Panc1 (cell line): ENCODE results near the gene LSM6. TPM values are rescaled to one million over a fixed set of nuclear protein-coding genes. Genes with fewer than 3 reads are reported as not detected.

Experiments
- ATAC-seq: fragments of 200-7000 bp; cut with Tn5 transposase; 2 replicates; pipeline ENCODE4 v1.9.1; 2020; ENCODE audit warnings: mild to moderate bottlenecking, moderate library complexity
- BruUV-seq: library from RNA; stranded (reverse); fragments of 400-500 nt; replicated peaks from 2 replicates; lab custom pipeline; 2021; lab: Mats Ljungman, UMichigan
- CTCF ChIA-PET: fragments of 300-600 bp; sonication (Branson Sonifier 250); formaldehyde crosslinking; loops from one replicate; lab custom pipeline; 2022; ENCODE audit warnings: antibody characterized with exemption; lab: Charles Lee
- POLR2A ChIA-PET: fragments of 300-600 bp; sonication (Branson Sonifier 250); formaldehyde crosslinking; loops from one replicate; lab custom pipeline; 2022; ENCODE audit warnings: antibody characterized with exemption; lab: Charles Lee
- DNase-seq: peaks from one replicate; pipeline ENCODE4 v3.0.0-alpha.2; 2010; ENCODE audit warnings: low read depth, low spot score
- H3K27ac ChIP-seq: 2 replicates; pipeline ENCODE4 v1.5.1; 2011; ENCODE audit warnings: mild to moderate bottlenecking, low read length, inconsistent platforms
- H3K27me3 ChIP-seq: fragments of 200-500 bp; sonication (Bioruptor generic); 2 replicates; pipeline ENCODE4 v1.6.0; 2014; ENCODE audit warnings: low read length, inconsistent platforms; ENCODE audit not compliant: control insufficient read depth, insufficient read depth
- H3K36me3 ChIP-seq: fragments of 200-500 bp; sonication (Bioruptor generic); 2 replicates; pipeline ENCODE4 v1.5.1; 2014; ENCODE audit warnings: inconsistent platforms, mild to moderate bottlenecking, low read length, moderate library complexity; ENCODE audit not compliant: control insufficient read depth, insufficient read depth
- H3K4me1 ChIP-seq: 2 replicates; pipeline ENCODE4 v1.5.1; 2011; ENCODE audit warnings: inconsistent platforms, mild to moderate bottlenecking, low read length, moderate library complexity; ENCODE audit not compliant: control insufficient read depth, insufficient read depth
- H3K4me3 ChIP-seq, 2 experiments: 2 replicates each; pipeline ENCODE4 v1.5.1; 2011 to 2012; ENCODE audit warnings: low read depth in 2 of 2, low read length in 2 of 2, mild to moderate bottlenecking in 2 of 2, inconsistent platforms in 1 of 2, moderate library complexity in 1 of 2
- H3K9me3 ChIP-seq: fragments of 200-500 bp; sonication (Bioruptor generic); 2 replicates; pipeline ENCODE4 v1.5.1; 2014; ENCODE audit warnings: low read depth, mild to moderate bottlenecking, inconsistent platforms, low read length, moderate library complexity; ENCODE audit not compliant: control insufficient read depth, insufficient read depth
- POLR2AphosphoS5 ChIP-seq: IDR thresholded peaks from 2 replicates; pipeline ENCODE4 v1.6.1; 2012; ENCODE audit warnings: mild to moderate bottlenecking, low read depth, low read length, moderate library complexity
- SIN3A ChIP-seq: IDR thresholded peaks from 2 replicates; pipeline ENCODE4 v1.6.1; 2012; ENCODE audit warnings: low read depth, mild to moderate bottlenecking, low read length, moderate library complexity, borderline replicate concordance; ENCODE audit not compliant: insufficient read depth
- TCF7L2 ChIP-seq: IDR thresholded peaks from 2 replicates; pipeline ENCODE4 v1.6.1; 2011; ENCODE audit warnings: mild to moderate bottlenecking, low read depth, low read length, inconsistent platforms
- in situ Hi-C: cut with HindIII; loops from 2 replicates; pipeline ENCODE4 v1.10.0; 2016; ENCODE audit warnings: low sequenced_read_pairs, low pct_unique_long_range_greater_than_20kb
- intact Hi-C: fragments of 100-400 bp; cut with micrococcal nuclease; formaldehyde crosslinking; loops from one replicate; pipeline ENCODE4 v1.10.0; 2022; ENCODE audit not compliant: unreplicated experiment
- total RNA-seq: library from RNA; stranded (reverse); gene quantifications from one replicate; pipeline ENCODE4 v1.2.1, GENCODE V29; 2021; ENCODE audit not compliant: unreplicated experiment
- TF ChIP-seq, protein P1 (sequence below), 2 experiments: IDR thresholded peaks; 2 replicates each; pipeline ENCODE4 v1.6.1; 2011 to 2012; ENCODE audit warnings: low read depth in 2 of 2, control low read depth in 1 of 2, low read length in 1 of 2, mild to moderate bottlenecking in 1 of 2, moderate library complexity in 1 of 2; ENCODE audit not compliant: insufficient read depth in 1 of 2
- TF ChIP-seq, protein P2 (sequence below): fragments of 450-650 bp; IDR thresholded peaks from 2 replicates; pipeline ENCODE4 v1.5.1; 2017; ENCODE audit warnings: mild to moderate bottlenecking

Gene LSM6
- total RNA-seq, 1 experiment from 2014 or later: 15.9 TPM

DNA sequence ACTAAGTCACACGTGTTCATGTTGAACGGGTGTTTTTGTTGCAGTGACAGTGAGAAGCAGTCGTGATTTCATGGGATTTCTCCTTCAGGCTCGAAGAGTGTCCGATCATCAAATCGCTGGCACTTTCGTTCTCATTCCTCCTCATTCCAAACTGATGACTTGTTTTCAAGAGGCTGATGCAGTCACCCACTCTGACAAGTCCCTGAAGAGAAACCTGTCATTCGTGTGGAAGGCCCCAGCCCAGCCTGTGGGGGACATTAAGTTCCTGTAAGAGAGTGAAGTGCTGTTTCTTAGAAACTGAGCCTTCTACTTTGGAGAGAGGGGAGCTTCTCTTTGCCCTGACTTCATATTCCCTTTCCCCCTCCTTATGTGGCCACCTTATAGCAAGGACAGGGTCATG lies 46.8 kb downstream of the LSM6 start:
- ATAC-seq (0 out of 2 replicates have a peak, but pooled peaks have one; percentile 56), DNase-seq (no peak)
- H3K27me3 ChIP-seq: no peaks in the 10 kb centered on the region
- ChIA-PET CTCF (no interaction called here), POLR2A (no interaction called here)
- TF ChIP-seq TCF7L2 (no peak), SIN3A (no peak), POLR2AphosphoS5 (no peak)
- TF ChIP-seq, protein P1, sequence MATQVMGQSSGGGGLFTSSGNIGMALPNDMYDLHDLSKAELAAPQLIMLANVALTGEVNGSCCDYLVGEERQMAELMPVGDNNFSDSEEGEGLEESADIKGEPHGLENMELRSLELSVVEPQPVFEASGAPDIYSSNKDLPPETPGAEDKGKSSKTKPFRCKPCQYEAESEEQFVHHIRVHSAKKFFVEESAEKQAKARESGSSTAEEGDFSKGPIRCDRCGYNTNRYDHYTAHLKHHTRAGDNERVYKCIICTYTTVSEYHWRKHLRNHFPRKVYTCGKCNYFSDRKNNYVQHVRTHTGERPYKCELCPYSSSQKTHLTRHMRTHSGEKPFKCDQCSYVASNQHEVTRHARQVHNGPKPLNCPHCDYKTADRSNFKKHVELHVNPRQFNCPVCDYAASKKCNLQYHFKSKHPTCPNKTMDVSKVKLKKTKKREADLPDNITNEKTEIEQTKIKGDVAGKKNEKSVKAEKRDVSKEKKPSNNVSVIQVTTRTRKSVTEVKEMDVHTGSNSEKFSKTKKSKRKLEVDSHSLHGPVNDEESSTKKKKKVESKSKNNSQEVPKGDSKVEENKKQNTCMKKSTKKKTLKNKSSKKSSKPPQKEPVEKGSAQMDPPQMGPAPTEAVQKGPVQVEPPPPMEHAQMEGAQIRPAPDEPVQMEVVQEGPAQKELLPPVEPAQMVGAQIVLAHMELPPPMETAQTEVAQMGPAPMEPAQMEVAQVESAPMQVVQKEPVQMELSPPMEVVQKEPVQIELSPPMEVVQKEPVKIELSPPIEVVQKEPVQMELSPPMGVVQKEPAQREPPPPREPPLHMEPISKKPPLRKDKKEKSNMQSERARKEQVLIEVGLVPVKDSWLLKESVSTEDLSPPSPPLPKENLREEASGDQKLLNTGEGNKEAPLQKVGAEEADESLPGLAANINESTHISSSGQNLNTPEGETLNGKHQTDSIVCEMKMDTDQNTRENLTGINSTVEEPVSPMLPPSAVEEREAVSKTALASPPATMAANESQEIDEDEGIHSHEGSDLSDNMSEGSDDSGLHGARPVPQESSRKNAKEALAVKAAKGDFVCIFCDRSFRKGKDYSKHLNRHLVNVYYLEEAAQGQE (IDR thresholded peaks at IDR 0.05; ENCODE audit: insufficient read depth in 1 of 2, low read depth in 2 of 2, low read length in 1 of 2): no peak
- TF ChIP-seq, protein P2, sequence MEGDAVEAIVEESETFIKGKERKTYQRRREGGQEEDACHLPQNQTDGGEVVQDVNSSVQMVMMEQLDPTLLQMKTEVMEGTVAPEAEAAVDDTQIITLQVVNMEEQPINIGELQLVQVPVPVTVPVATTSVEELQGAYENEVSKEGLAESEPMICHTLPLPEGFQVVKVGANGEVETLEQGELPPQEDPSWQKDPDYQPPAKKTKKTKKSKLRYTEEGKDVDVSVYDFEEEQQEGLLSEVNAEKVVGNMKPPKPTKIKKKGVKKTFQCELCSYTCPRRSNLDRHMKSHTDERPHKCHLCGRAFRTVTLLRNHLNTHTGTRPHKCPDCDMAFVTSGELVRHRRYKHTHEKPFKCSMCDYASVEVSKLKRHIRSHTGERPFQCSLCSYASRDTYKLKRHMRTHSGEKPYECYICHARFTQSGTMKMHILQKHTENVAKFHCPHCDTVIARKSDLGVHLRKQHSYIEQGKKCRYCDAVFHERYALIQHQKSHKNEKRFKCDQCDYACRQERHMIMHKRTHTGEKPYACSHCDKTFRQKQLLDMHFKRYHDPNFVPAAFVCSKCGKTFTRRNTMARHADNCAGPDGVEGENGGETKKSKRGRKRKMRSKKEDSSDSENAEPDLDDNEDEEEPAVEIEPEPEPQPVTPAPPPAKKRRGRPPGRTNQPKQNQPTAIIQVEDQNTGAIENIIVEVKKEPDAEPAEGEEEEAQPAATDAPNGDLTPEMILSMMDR: no peak
- H3K4me3 ChIP-seq: peak overlapping the region in 1 of 2 experiments; percentile 21; a peak in 2 of 4 replicates
- in situ Hi-C loops: no loop called here
- no peak overlapping the region for H3K27ac ChIP-seq
- H3K36me3 ChIP-seq: no peaks in the 10 kb centered on the region
- no TSS peak for BruUV-seq
- no peaks in the 10 kb centered on the region for H3K4me1 ChIP-seq
- intact Hi-C loops: no loop called here
- H3K9me3 ChIP-seq: no peaks in the 10 kb centered on the region

DNA sequence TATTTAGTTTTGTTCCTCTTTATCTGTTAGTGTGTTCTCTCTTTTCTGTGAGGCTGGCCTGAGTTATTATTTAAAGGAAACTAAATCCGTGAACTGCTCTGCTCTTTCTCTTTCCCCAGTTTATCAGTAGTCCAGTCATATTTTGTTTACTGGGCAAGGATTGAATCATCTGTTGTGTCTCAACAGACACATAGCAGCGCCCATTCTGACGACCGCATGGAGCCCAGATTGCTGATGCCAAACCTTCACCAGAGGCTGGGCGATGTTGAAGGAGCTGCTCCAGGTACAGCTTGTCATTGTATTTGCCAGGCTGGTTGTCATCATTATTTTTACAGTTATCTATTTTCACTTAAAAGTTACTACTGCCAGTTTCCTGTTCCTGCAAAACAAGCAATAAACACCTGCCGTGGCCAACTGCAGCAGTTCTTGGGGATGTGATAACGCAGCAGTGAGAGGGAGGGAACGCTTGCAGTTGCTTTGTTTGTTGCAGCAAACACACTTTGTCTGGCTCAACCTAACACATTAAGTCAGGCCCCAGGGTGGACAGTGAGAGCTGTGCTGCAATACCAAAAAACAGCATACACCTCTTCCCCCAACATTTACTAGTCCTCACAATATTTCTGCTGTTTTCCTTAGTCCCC lies 48.9 kb downstream of the LSM6 start:
- Histone ChIP-seq H3K4me1 (no peaks in the 10 kb centered on the region), H3K27ac (no peak overlapping the region), H3K4me3 (no peak overlapping the region), H3K9me3 (no peaks in the 10 kb centered on the region), H3K36me3 (no peaks in the 10 kb centered on the region), H3K27me3 (no peaks in the 10 kb centered on the region)
- CTCF ChIA-PET: no interaction called here
- no peak for DNase-seq
- TF ChIP-seq SIN3A (no peak), POLR2AphosphoS5 (no peak), TCF7L2 (no peak)
- TF ChIP-seq, protein P2: no peak
- TF ChIP-seq, protein P1 (IDR thresholded peaks at IDR 0.05; ENCODE audit: insufficient read depth in 1 of 2, low read depth in 2 of 2, low read length in 1 of 2): no peak
- intact Hi-C loops: no loop called here
- POLR2A ChIA-PET: no interaction called here
- ATAC-seq: no peak
- BruUV-seq: no TSS peak
- in situ Hi-C loops: no loop called here
